ENCODE results near the gene PLXND1.
"Not testable (repeated sequence)": the region's sequence is repeated elsewhere in the genome, so short reads cannot be mapped to it uniquely, and the experiment has no call there.

Gene PLXND1

DNA sequence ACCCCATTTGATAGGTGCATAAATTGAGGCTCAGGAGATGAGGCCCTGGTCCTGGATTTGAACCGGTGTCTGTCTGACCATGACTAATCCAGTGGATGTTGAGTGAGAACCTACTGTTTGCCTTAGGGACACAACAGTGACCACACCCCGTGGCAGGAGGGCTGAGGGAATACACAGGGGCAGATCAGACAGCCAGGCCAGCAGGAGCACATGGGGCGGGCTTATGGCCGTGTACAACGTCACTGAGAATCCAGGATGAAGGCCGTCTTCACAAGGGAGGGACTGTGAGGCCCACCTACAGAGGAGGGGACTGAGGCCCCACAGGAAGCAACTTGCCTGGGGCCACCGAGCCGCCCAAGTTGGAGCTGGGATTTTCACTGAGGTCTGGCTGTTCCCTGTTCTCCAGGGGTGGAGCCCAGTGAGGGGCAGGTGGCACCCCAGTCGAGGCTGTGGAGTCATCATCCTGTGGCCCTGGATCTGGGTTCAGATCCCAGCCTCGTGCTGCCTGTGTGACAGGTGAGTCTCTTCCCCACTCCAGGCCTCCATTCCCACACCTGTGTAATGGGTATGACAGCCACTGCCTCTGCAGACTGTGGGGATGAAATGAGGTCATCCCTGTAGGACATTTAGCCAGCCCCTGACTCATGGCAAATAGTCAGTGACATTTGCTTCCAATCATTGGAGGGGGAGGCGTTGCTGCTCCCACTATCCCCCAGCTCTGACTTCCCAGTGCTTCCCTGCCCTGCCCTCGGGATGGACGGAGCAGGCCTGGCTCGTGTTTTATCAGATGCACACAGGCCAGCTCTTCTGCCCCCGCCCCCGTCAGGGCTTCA lies 6.3 kb upstream of the PLXND1 start:
- H3K4me3 ChIP-seq (ENCODE audit: low read depth, low read length) = no peak overlapping the region
- TF ChIP-seq, protein P1, sequence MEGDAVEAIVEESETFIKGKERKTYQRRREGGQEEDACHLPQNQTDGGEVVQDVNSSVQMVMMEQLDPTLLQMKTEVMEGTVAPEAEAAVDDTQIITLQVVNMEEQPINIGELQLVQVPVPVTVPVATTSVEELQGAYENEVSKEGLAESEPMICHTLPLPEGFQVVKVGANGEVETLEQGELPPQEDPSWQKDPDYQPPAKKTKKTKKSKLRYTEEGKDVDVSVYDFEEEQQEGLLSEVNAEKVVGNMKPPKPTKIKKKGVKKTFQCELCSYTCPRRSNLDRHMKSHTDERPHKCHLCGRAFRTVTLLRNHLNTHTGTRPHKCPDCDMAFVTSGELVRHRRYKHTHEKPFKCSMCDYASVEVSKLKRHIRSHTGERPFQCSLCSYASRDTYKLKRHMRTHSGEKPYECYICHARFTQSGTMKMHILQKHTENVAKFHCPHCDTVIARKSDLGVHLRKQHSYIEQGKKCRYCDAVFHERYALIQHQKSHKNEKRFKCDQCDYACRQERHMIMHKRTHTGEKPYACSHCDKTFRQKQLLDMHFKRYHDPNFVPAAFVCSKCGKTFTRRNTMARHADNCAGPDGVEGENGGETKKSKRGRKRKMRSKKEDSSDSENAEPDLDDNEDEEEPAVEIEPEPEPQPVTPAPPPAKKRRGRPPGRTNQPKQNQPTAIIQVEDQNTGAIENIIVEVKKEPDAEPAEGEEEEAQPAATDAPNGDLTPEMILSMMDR (IDR thresholded peaks at IDR 0.05; ENCODE audit: borderline replicate concordance, insufficient read depth, low read depth, low read length) = no peak

DNA sequence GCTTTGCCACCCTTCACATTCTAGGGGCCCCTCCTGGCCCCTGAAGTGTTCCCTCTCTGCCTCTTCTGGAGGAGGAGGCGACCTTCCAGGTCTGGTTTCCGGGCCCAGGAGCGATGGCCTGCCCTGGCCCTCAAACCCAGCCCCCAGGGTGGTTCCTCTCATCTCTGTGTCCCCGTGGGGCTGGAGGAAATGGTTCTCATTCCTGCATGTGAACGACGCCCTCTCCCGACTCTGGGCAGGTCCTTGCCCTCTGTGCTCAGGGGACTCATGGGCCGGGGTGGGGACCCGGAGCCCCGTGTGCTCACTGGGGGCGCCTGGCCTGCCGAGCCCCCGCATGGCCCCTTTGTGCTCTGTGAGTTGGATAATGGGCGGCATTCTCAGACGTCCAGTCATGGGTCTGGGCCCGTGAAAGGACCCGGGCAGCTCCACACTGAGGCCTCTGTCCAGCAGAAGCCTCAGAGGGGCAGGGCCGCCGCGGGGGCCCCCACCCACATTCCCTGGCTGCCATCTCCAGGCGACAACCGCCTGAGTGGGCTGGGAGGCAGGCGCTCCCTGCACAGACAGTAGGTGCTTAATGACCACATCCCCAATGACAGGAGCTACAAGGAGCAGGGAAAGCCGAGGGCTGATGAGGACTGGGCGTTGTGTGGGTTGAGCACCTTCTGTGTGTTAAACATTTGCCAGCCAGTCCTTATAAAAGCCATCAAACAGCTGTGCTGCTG lies 5.5 kb upstream of the PLXND1 start:
- H3K4me3 ChIP-seq (ENCODE audit: low read depth, low read length) = no peak overlapping the region

DNA sequence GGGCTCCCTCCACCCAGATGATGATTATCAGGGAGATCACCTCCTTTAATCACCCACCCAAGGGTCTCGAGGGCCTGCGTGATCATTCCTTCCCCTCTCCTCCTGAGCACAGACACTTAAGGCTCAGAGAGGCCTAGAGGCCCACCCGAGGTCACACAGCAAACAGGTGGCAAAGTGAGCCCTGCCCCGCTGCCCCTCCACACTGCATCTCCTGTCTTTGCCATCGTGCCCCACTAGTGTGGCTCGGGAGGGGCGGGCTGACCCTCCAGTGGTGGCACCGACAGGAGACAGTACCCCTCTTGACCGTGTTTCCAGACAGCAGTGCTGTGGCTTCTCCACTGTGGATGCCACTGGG lies 4.9 kb upstream of the PLXND1 start:
- no peak overlapping the region for H3K4me3 ChIP-seq (ENCODE audit: low read depth, low read length)
- TF ChIP-seq, protein P1 (IDR thresholded peaks at IDR 0.05; ENCODE audit: borderline replicate concordance, insufficient read depth, low read depth, low read length) = no peak

More for the DNA sequence above, 5.5 kb upstream of the PLXND1 start:
- TF ChIP-seq, protein P1 (IDR thresholded peaks at IDR 0.05; ENCODE audit: borderline replicate concordance, insufficient read depth, low read depth, low read length) = no peak

DNA sequence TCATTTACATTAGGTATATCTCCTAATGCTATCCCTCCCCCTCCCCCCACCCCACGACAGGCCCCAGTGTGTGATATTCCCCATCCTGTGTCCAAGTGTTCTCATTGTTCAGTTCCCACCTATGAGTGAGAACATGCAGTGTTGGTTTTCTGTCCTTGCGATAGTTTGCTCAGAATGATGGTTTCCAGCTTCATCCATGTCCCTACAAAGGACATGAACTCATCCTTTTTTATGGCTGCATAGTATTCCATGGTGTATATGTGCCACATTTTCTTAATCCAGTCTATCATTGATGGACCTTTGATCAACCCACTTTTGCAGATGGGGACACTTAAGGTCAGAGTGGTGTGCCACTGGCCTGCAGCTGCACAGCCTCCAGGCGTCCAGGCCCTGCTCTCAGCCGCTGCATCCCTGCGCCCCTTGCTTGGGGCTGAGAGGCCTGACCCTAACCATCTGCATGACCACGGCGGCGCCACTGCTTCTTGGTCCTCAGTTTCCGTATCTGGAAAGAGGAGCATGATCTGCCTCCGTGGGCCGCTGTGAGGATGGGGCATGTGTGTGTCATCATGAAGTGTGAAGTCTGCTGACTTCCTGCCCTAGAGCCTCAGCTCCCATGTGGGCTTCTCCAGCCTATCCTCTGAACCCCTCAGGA lies 4.4 kb upstream of the PLXND1 start:
- not testable (repeated sequence) for H3K4me3 ChIP-seq (ENCODE audit: low read depth, low read length)

DNA sequence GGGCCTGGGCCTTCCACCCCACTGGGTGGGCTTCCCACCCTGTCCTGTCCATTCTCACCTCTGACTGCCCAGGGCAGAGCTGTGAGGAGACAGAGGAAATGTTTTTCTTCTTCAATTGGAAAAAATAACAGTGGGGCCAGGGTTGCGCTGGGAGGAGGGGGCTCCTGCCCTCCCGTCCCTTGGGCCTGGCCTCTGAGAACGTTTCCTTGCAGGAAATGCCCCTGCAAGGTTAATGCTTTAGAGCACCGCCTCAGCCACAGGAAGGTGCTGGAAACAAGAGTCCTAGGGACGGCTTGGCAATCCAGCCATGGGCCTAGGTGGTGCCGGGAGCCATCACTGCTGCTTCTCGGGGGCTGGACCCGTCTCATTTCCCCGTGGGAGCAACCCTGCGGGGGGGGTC lies 3.8 kb upstream of the PLXND1 start:
- TF ChIP-seq, protein P1 (IDR thresholded peaks at IDR 0.05; ENCODE audit: borderline replicate concordance, insufficient read depth, low read depth, low read length) = no peak
- no peak overlapping the region for H3K4me3 ChIP-seq (ENCODE audit: low read depth, low read length)

DNA sequence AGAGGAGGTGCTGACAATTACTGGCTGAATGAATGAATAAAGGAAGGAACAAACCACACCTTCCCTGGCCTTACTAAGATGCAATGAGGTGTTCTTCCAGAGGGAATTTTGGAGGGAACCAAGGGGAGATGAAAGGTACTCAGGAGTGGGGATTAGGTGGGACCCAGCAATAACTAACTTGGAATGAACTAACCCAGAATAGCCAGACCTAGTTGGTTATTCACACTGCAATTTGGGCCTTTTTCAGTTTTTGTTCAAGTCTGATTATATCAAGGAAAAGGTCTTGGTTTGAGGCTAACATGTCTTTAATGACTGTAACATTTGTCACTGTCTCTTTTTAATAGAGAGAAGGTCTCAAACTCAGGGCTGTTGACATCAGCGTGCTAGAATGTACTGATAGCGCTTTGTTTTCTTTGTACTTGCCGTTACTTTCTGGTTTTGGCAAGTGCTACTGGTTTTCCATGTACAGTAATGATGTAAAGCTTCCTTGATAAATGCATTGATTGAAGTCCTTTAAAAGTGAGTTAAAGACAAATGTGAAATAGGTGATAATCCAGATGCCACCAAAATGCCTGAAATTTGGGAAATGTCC lies 3.2 kb upstream of the PLXND1 start:
- H3K4me3 ChIP-seq (ENCODE audit: low read depth, low read length) = no peak overlapping the region
- TF ChIP-seq, protein P1 (IDR thresholded peaks at IDR 0.05; ENCODE audit: borderline replicate concordance, insufficient read depth, low read depth, low read length) = no peak

DNA sequence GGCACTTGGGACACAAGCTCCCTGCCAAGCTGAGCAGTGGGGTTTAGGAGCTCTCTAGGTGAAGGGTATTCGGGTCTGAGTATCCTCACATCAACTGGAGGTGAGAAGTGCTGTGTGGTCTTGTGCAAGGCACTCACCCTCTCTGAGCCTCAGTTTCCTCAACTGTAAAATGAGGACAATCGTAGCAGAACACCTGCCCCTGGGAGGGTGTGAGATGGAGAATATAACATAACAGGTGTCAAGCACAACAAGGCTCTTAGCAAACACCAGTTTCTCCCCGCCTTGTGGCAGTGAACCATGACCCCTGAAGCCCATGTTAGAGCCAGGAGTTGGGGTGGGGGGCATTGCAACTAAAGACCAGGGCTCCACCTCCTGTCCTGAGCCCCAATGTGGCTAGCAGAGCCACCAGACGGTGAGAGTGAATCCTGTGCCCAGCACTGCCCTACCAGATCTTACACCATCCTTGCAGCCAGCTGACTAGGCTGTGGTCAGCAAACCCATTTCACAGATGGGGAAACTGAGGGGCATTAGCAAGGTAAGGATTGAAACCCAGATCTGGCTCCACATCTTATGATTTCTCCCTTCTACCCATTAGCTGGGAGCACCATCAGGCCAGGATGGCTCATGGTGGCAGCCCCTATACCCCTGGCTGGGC lies 2.6 kb upstream of the PLXND1 start:
- TF ChIP-seq, protein P1 (IDR thresholded peaks at IDR 0.05; ENCODE audit: borderline replicate concordance, insufficient read depth, low read depth, low read length) = no peak
- H3K4me3 ChIP-seq (ENCODE audit: low read depth, low read length) = no peak overlapping the region

All from GM12875 (cell line).